Cardiac septum (tissue), 1 donor: ENCODE measurements around the gene MARVELD3. TPM values are rescaled to one million over a fixed set of nuclear protein-coding genes. Genes with fewer than 3 reads are reported as not detected.
"Not testable (repeated sequence)": the region's sequence is repeated elsewhere in the genome, so short reads cannot be mapped to it uniquely, and the experiment has no call there.

Source experiments
- DNase-seq: peaks from one replicate; pipeline ENCODE4 v3.0.0-alpha.2; 2020; ENCODE audit warnings: low spot score
- intact Hi-C: fragments of 100-400 bp; cut with DNase I; formaldehyde crosslinking; loops from one replicate; pipeline ENCODE4 v1.14.0; 2022
- long read RNA-seq: library from polyadenylated mRNA; unstranded; transcript quantifications from one replicate; pipeline ENCODE4 v2.0.0, GENCODE V29; 2021
- total RNA-seq: library from RNA; stranded (reverse); fragmentation: NEBNext Ultra II Directional; extraction: Animal tissue kit (Norgen Biotek cat#: 25700); gene quantifications from one replicate; pipeline ENCODE4 v1.2.1, GENCODE V29; 2021
- donor health status: DM: no; HTN: no; CAD: no.

The MARVELD3 gene, protein sequence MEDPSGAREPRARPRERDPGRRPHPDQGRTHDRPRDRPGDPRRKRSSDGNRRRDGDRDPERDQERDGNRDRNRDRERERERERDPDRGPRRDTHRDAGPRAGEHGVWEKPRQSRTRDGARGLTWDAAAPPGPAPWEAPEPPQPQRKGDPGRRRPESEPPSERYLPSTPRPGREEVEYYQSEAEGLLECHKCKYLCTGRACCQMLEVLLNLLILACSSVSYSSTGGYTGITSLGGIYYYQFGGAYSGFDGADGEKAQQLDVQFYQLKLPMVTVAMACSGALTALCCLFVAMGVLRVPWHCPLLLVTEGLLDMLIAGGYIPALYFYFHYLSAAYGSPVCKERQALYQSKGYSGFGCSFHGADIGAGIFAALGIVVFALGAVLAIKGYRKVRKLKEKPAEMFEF
- total RNA-seq, result not detected
- long read RNA-seq, result 0 reads

DNA sequence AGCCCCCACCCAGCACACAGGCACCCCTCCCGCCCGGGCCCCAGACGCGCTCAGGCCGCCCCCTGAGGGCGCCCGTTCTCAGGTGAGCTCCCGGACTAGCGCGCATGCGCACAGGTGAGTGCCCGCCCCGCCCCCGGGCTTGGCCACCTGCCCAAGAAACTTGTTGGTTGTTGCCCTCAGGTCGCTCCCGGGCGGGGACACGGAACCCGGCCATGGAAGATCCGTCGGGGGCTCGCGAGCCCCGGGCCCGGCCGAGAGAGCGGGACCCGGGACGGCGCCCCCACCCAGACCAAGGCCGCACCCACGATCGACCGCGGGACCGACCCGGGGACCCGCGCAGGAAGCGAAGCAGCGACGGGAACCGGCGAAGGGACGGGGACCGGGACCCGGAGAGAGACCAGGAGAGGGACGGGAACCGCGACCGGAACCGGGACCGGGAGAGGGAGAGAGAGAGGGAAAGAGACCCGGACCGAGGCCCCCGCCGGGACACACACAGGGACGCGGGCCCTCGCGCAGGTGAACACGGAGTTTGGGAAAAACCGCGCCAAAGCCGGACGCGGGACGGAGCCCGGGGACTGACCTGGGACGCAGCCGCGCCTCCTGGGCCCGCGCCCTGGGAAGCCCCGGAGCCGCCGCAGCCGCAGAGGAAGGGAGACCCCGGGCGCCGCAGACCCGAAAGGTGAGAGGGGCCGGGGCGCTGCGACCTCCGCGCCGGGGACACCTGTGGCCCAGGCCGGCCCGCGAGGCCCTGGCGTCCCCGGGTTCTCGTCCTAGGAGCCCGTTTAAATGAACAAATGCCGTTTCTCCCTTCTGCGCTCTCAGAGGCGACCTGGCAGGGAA lies at the start of gene MARVELD3:
TSS of gene MARVELD3 (plus strand) at position 167 of the 840 bp plus-strand sequence. CDS start at position 213, 46 bp downstream.
- intact Hi-C loops, result no loop called here
- DNase-seq, result no peak

DNA sequence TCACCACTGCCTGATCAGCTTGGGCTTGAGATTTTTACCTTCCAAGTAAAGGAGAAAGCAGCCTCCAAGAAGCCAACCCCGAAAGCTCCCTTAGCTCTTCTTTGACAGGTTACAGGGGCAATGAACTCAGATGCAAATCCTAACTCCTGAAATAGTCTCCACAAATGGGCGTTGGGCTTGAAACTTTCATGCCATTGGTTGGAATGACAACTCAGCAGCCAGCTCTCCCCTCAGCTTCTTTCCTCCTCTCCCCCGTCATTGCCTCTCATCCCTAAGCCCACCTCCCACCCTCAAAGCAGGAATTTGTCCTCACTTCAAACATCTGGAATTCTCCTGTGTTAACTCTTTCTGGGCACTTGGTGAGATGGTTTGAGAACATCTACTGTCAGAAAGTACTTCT lies 49.0 kb upstream of the MARVELD3 start, which contains the start of gene TAT:
TSS of gene TAT (minus strand) at position 122 of the 400 bp plus-strand sequence. CDS start 677 bp downstream, outside the sequence.
- DNase-seq, result no peak

GRCh38 chr16:71582553-71582848 lies 43.5 kb upstream of the MARVELD3 start:
- DNase-seq, intact Hi-C loops: not testable (repeated sequence)

More for the DNA sequence above, 49.0 kb upstream of the MARVELD3 start, which contains the start of gene TAT:
- intact Hi-C loops, result no loop called here

DNA sequence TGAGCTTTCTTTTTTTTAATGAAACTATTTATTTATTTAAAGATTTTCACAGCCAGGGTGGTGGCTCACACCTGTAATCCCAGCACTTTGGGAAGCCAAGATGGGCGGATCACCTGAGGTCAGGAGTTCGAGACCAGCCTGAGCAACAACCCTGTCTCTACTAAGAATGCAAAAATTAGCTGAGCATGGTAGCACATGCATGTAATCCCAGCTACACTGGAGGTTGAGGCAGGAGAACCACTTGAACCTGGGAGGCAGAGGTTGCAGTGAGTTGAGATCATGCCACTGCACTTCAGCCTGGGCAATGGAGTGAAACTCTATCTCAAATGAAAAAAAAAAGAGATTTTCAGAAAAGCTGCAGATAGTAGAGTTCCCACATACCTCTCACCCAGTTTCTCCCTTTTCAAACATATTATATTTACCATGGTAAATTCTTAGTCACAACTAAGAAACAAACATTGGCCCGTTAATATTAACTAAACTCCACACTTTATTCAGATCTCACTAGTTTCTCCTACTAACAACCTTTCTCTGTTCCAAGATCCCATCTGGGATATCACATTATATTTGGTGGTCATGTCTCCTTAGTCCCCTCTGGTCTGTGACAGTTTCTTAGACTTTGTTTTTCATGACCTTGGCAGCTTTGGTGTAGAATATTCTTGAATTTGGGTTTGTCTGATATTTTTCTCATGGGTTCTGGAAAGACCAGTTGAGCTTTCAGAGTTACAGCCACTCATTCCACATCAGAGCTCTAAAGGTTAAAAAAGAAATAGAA lies 41.3 kb upstream of the MARVELD3 start:
- DNase-seq, result no peak
- intact Hi-C loops, result no loop called here

- intact Hi-C loops, result no loop called here
- no peak for DNase-seq
Measured at GRCh38 chr16:71585318-71585703, 40.7 kb upstream of the MARVELD3 start.

- intact Hi-C loops, DNase-seq: not testable (repeated sequence)
Measured at GRCh38 chr16:71589334-71589733, 36.6 kb upstream of the MARVELD3 start.

- intact Hi-C loops, DNase-seq: not testable (repeated sequence)
Measured at GRCh38 chr16:71590071-71590470, 35.9 kb upstream of the MARVELD3 start.

DNA sequence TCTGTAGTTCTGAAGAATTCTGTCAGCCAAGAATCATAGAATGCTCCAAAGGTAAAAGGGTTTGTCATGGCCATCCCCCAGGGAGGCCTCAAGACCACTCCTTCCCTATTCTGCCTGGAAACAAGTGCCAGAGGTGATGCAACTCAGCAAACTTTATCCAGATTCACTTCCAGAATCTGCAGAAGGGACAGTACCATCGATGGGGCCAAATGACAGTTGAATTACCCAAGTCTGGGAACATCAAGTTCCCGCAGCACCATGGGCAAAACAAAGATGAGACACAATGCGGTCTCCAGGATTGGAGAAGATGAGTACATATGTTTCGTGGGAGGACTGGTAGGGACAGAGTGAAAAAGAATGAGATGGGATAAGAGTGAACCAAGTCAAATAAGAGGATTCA lies 35.4 kb upstream of the MARVELD3 start:
- DNase-seq, result no peak
- intact Hi-C loops, result no loop called here

- no peak for DNase-seq
Measured at GRCh38 chr16:71591917-71592316, 34.1 kb upstream of the MARVELD3 start.

GRCh38 chr16:71593048-71593999 lies 32.7 kb upstream of the MARVELD3 start:
- intact Hi-C loops, result no loop called here
- no peak for DNase-seq

More at GRCh38 chr16:71591917-71592316, 34.1 kb upstream of the MARVELD3 start:
- intact Hi-C loops, result no loop called here

DNA sequence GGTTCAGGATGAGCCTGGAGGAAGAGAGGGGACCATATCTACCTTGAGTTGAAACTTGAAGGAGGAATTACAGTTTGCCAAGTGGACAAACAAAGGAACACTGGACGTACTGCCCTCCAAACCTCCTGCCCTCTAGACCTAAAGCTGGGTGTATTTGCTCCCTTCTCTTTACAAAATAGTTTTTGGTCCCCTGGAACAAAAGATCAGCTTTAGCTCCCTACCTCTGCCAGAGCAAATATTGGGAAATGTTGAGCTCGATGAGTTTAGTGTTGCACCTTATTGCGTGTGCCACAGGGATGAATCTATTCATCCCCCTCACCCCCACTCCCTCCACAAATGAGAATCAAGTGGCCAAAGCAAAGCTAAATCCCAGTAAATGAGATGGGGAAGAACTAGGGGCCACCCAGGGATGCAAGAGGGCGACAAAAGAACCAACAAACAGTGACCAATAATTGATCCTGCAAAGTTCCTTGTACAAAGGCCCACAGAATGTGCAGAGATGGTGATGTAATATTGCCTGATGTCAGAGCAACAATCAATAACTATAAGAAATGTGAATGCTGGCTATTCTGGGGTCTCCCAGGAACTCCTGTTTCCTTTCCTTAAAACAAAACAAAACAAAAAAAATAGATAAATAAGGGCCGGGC lies 31.9 kb upstream of the MARVELD3 start:
- DNase-seq, result no peak
- intact Hi-C loops, result no loop called here

DNA sequence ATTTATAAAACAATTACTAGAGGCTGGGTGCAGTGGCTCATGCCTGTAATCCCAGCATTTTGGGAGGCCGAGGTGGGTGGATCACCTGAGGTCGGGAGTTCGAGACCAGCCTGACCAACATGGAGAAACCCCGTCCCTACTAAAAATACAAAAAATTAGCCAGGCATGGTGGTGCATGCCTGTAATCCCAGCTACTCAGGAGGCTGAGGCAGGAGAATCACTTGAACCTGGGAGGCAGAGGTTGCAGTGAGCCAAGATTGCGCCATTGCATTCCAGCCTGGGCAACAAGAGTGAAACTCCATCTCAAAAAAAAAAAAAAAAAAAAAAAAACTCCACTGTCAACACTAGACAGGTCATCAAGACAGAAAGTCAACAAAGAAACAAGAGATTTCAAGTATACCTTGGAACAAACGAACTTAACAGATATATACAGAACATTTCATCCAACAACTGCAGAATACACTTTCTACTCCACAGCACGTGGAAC lies 30.6 kb upstream of the MARVELD3 start:
- DNase-seq, intact Hi-C loops: not testable (repeated sequence)

- intact Hi-C loops, DNase-seq: not testable (repeated sequence)
Measured at GRCh38 chr16:71598426-71598825, 27.6 kb upstream of the MARVELD3 start.

GRCh38 chr16:71600822-71601221 lies 25.2 kb upstream of the MARVELD3 start:
- no peak for DNase-seq
- intact Hi-C loops, result no loop called here

DNA sequence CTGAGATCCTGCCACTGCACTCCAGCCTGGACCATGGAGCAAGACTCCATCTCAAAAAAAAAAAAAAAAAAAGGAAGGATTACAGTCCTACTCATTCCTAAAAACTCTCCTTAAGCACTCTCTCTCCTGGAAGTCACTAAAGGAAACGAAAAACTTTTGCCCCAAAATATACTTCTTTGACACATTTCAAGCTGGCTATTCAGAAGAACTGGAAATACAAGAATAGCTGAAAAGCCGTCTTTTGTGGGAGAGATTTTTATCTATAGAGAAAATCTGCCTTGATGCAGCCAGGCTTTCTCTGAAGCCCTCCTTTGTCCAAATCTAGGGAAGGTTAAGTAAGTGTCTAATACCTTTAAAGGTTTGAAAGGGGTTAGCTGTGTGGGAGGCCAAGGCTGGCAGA lies 16.9 kb upstream of the MARVELD3 start:
- no peak for DNase-seq
- intact Hi-C loops, result no loop called here

DNA sequence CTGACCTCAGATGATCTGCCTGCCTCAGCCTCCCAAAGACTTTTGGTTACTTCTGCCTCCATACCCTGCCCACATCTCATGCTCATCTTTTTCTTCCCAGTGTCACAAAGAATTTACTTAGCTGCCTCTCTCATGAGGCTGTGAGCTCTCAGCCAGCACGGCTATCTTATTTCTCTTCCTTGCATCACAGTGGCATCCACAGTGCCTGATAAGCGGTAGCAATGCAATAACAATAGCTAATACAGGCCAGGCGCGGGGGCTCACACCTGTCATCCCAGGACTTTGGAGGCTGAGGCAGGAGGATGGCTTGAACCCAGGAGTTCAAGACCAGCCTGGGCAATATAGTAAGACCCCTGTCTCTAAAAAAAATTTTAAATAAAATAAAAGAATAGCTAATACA lies 15.5 kb upstream of the MARVELD3 start:
- DNase-seq, result no peak
- intact Hi-C loops, result loop anchor here (2.0 kb wide), 1 partner anchor 198 kb away; no protein-coding TSS in a partner anchor

DNA sequence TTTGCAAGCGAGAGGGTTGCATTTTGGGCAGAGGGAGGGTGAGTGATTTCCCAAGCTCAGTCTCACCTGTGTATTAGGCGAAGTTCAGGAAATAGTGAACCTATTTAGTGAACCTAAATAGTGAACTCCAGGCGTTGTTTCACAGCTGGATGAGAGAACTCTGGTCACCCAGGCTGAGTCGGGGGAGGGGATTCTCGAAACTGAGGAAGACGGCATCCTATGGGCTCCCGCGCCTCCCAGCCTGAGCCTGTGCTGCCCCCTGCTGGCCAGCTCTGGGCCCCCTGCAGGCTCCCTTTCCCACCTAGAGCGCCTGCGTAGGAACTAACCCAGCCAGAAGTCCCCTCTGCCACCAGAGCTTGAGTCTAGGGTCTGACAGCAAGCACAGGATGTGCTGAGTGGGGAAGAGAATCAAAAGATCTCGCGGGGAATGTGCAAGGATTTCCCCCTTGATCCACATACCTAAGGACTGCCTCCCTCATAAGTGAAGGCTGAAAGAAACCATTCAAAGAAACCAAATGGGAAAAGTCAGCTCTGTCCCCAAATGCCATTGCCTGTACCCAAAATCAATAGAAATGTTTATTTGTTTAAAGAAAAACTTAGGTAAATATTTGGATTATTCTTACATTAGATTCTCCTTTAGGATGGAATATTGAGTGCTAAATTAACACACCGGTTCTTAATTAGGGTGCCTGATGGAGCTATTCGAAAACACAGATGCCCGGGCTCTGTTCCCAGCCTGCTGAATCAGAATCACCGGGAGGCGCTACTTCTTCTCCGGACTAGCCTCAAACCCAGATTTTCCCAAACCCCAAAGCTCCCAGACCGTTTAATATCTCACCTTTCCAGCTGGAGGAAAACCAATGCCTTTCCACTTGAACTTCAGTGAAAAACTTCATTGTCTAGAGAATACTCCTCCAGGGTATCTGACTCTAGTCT lies 14.8 kb upstream of the MARVELD3 start:
- DNase-seq, result peak; percentile 79
- intact Hi-C loops, result loop anchor here (2.0 kb wide), 1 partner anchor 198 kb away; no protein-coding TSS in a partner anchor
